Measurements from ENCODE around the gene NLRP3.

Gene NLRP3

GRCh38 chr1:247400685-247401084 lies 15.3 kb upstream of the NLRP3 start:
- H3K9me3 ChIP-seq (ENCODE audit: low read length) = no peaks in the 10 kb centered on the region
- no peak overlapping the region for H3K27ac ChIP-seq (ENCODE audit: low read depth, low read length)
- H3K36me3 ChIP-seq (ENCODE audit: insufficient read depth, low read length) = no peaks in the 10 kb centered on the region
- no peak overlapping the region for H3K9ac ChIP-seq (ENCODE audit: low read length)
- no peak overlapping the region for H3K4me3 ChIP-seq (ENCODE audit: low read depth in 1 of 2, low read length in 2 of 2)
- no peaks in the 10 kb centered on the region for H3K4me1 ChIP-seq (ENCODE audit: insufficient read depth, low read length)
- no peaks in the 10 kb centered on the region for H3K27me3 ChIP-seq (ENCODE audit: control insufficient read depth in 1 of 2, insufficient read depth in 2 of 2, low read length in 2 of 2)

GRCh38 chr1:247401310-247402119 lies 14.5 kb upstream of the NLRP3 start:
- Histone ChIP-seq H3K36me3 (ENCODE audit: insufficient read depth, low read length) (no peaks in the 10 kb centered on the region), H3K27me3 (ENCODE audit: control insufficient read depth in 1 of 2, insufficient read depth in 2 of 2, low read length in 2 of 2) (no peaks in the 10 kb centered on the region), H3K9ac (ENCODE audit: low read length) (no peak overlapping the region), H3K4me1 (ENCODE audit: insufficient read depth, low read length) (no peaks in the 10 kb centered on the region), H3K9me3 (ENCODE audit: low read length) (no peaks in the 10 kb centered on the region), H3K4me3 (ENCODE audit: low read depth in 1 of 2, low read length in 2 of 2) (no peak overlapping the region), H3K27ac (ENCODE audit: low read depth, low read length) (no peak overlapping the region)

GRCh38 chr1:247402120-247402675 lies 13.8 kb upstream of the NLRP3 start:
- H3K9me3 ChIP-seq (ENCODE audit: low read length) = no peaks in the 10 kb centered on the region
- no peaks in the 10 kb centered on the region for H3K4me1 ChIP-seq (ENCODE audit: insufficient read depth, low read length)
- H3K36me3 ChIP-seq (ENCODE audit: insufficient read depth, low read length) = no peaks in the 10 kb centered on the region
- H3K27ac ChIP-seq (ENCODE audit: low read depth, low read length) = no peak overlapping the region
- H3K4me3 ChIP-seq (ENCODE audit: low read depth in 1 of 2, low read length in 2 of 2) = no peak overlapping the region
- no peaks in the 10 kb centered on the region for H3K27me3 ChIP-seq (ENCODE audit: control insufficient read depth in 1 of 2, insufficient read depth in 2 of 2, low read length in 2 of 2)
- no peak overlapping the region for H3K9ac ChIP-seq (ENCODE audit: low read length)

GRCh38 chr1:247406014-247406656 lies 9.8 kb upstream of the NLRP3 start:
- Histone ChIP-seq H3K9ac (ENCODE audit: low read length) (no peak overlapping the region), H3K36me3 (ENCODE audit: insufficient read depth, low read length) (no peaks in the 10 kb centered on the region), H3K9me3 (ENCODE audit: low read length) (no peaks in the 10 kb centered on the region), H3K4me3 (ENCODE audit: low read depth in 1 of 2, low read length in 2 of 2) (no peak overlapping the region), H3K27me3 (ENCODE audit: control insufficient read depth in 1 of 2, insufficient read depth in 2 of 2, low read length in 2 of 2) (no peaks in the 10 kb centered on the region), H3K27ac (ENCODE audit: low read depth, low read length) (no peak overlapping the region), H3K4me1 (ENCODE audit: insufficient read depth, low read length) (no peaks in the 10 kb centered on the region)

GRCh38 chr1:247407180-247407616 lies 8.8 kb upstream of the NLRP3 start:
- Histone ChIP-seq H3K9ac (ENCODE audit: low read length) (no peak overlapping the region), H3K9me3 (ENCODE audit: low read length) (no peaks in the 10 kb centered on the region), H3K27me3 (ENCODE audit: control insufficient read depth in 1 of 2, insufficient read depth in 2 of 2, low read length in 2 of 2) (no peaks in the 10 kb centered on the region), H3K4me3 (ENCODE audit: low read depth in 1 of 2, low read length in 2 of 2) (no peak overlapping the region), H3K27ac (ENCODE audit: low read depth, low read length) (no peak overlapping the region), H3K4me1 (ENCODE audit: insufficient read depth, low read length) (no peaks in the 10 kb centered on the region), H3K36me3 (ENCODE audit: insufficient read depth, low read length) (no peaks in the 10 kb centered on the region)

- H3K27me3 ChIP-seq (ENCODE audit: control insufficient read depth in 1 of 2, insufficient read depth in 2 of 2, low read length in 2 of 2) = no peaks in the 10 kb centered on the region
- no peak overlapping the region for H3K9ac ChIP-seq (ENCODE audit: low read length)
- H3K36me3 ChIP-seq (ENCODE audit: insufficient read depth, low read length) = no peaks in the 10 kb centered on the region
- H3K4me1 ChIP-seq (ENCODE audit: insufficient read depth, low read length) = no peaks in the 10 kb centered on the region
- no peaks in the 10 kb centered on the region for H3K9me3 ChIP-seq (ENCODE audit: low read length)
- H3K27ac ChIP-seq (ENCODE audit: low read depth, low read length) = no peak overlapping the region
- H3K4me3 ChIP-seq (ENCODE audit: low read depth in 1 of 2, low read length in 2 of 2) = no peak overlapping the region
Measured at GRCh38 chr1:247408100-247408499, 7.9 kb upstream of the NLRP3 start.

GRCh38 chr1:247409869-247410544 lies 6.0 kb upstream of the NLRP3 start:
- Histone ChIP-seq H3K27me3 (ENCODE audit: control insufficient read depth in 1 of 2, insufficient read depth in 2 of 2, low read length in 2 of 2) (no peaks in the 10 kb centered on the region), H3K9ac (ENCODE audit: low read length) (no peak overlapping the region), H3K4me3 (ENCODE audit: low read depth in 1 of 2, low read length in 2 of 2) (no peak overlapping the region), H3K36me3 (ENCODE audit: insufficient read depth, low read length) (no peaks in the 10 kb centered on the region), H3K9me3 (ENCODE audit: low read length) (no peaks in the 10 kb centered on the region), H3K27ac (ENCODE audit: low read depth, low read length) (no peak overlapping the region), H3K4me1 (ENCODE audit: insufficient read depth, low read length) (no peaks in the 10 kb centered on the region)

GRCh38 chr1:247411621-247412327 lies 4.2 kb upstream of the NLRP3 start:
- Histone ChIP-seq H3K4me3 (ENCODE audit: low read depth in 1 of 2, low read length in 2 of 2) (no peak overlapping the region), H3K36me3 (ENCODE audit: insufficient read depth, low read length) (no peaks in the 10 kb centered on the region), H3K4me1 (ENCODE audit: insufficient read depth, low read length) (no peaks in the 10 kb centered on the region), H3K9ac (ENCODE audit: low read length) (no peak overlapping the region), H3K27ac (ENCODE audit: low read depth, low read length) (no peak overlapping the region), H3K9me3 (ENCODE audit: low read length) (no peaks in the 10 kb centered on the region), H3K27me3 (ENCODE audit: control insufficient read depth in 1 of 2, insufficient read depth in 2 of 2, low read length in 2 of 2) (no peaks in the 10 kb centered on the region)

GRCh38 chr1:247417831-247418230 lies 1.9 kb downstream of the NLRP3 start:
- no peaks in the 10 kb centered on the region for H3K27me3 ChIP-seq (ENCODE audit: control insufficient read depth in 1 of 2, insufficient read depth in 2 of 2, low read length in 2 of 2)
- no peaks in the 10 kb centered on the region for H3K9me3 ChIP-seq (ENCODE audit: low read length)
- no peak overlapping the region for H3K27ac ChIP-seq (ENCODE audit: low read depth, low read length)
- no peak overlapping the region for H3K9ac ChIP-seq (ENCODE audit: low read length)
- H3K4me3 ChIP-seq (ENCODE audit: low read depth in 1 of 2, low read length in 2 of 2) = no peak overlapping the region
- H3K36me3 ChIP-seq (ENCODE audit: insufficient read depth, low read length) = no peaks in the 10 kb centered on the region
- H3K4me1 ChIP-seq (ENCODE audit: insufficient read depth, low read length) = no peaks in the 10 kb centered on the region

GRCh38 chr1:247419336-247419735 lies 3.4 kb downstream of the NLRP3 start:
- Histone ChIP-seq H3K27me3 (ENCODE audit: control insufficient read depth in 1 of 2, insufficient read depth in 2 of 2, low read length in 2 of 2) (no peaks in the 10 kb centered on the region), H3K4me3 (ENCODE audit: low read depth in 1 of 2, low read length in 2 of 2) (no peak overlapping the region), H3K36me3 (ENCODE audit: insufficient read depth, low read length) (no peaks in the 10 kb centered on the region), H3K9me3 (ENCODE audit: low read length) (no peaks in the 10 kb centered on the region), H3K9ac (ENCODE audit: low read length) (no peak overlapping the region), H3K4me1 (ENCODE audit: insufficient read depth, low read length) (no peaks in the 10 kb centered on the region), H3K27ac (ENCODE audit: low read depth, low read length) (no peak overlapping the region)

GRCh38 chr1:247421074-247421473 lies 5.1 kb downstream of the NLRP3 start:
- Histone ChIP-seq H3K9ac (ENCODE audit: low read length) (no peak overlapping the region), H3K9me3 (ENCODE audit: low read length) (no peaks in the 10 kb centered on the region), H3K36me3 (ENCODE audit: insufficient read depth, low read length) (no peaks in the 10 kb centered on the region), H3K27me3 (ENCODE audit: control insufficient read depth in 1 of 2, insufficient read depth in 2 of 2, low read length in 2 of 2) (no peaks in the 10 kb centered on the region), H3K27ac (ENCODE audit: low read depth, low read length) (no peak overlapping the region), H3K4me1 (ENCODE audit: insufficient read depth, low read length) (no peaks in the 10 kb centered on the region), H3K4me3 (ENCODE audit: low read depth in 1 of 2, low read length in 2 of 2) (no peak overlapping the region)

Data from muscle layer of colon (tissue), 2 donors.